ENCODE results near the gene CALR.
A peak's percentile ranks its signal among the peaks of the same experiment; 100 is the strongest.
"Not testable (repeated sequence)": the region's sequence is repeated elsewhere in the genome, so short reads cannot be mapped to it uniquely, and the experiment has no call there.

CALR gene

DNA sequence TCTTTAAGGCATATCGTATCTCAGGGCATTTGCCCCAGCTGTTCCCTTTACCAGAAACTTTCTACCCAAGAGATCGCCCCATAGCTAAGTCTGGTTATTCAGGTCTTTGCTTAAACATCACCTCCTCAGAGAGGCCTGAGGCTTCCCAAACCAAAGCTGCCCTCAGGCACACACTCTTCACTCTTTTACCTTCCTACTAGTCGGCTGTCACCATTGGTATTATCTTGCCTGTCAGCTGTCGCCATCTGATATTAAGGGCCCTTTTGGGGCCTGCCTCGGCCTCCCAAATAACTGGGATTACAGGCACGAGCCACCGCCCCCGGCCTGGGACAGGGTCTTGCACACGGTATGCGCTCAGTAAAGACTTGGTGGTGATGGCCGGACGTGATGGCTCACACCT, 17.6 kb downstream of the CALR start:
- Histone ChIP-seq H3K27ac (replicated peaks) (peak overlapping the region; percentile 86), H3K4me3 (replicated peaks; ENCODE audit: insufficient read depth, low read length) (peak overlapping the region; percentile 89), H3K27me3 (ENCODE audit: insufficient read depth, poor library complexity, severe bottlenecking) (no peaks in the 10 kb centered on the region)
- no peak for DNase-seq (ENCODE audit: low read depth in 1 of 2, low spot score in 1 of 2)
- TF ChIP-seq POLR2AphosphoS5 (IDR thresholded peaks at IDR 0.05; ENCODE audit: low read depth) (no peak), SPI1 (IDR thresholded peaks at IDR 0.05; ENCODE audit: borderline replicate concordance, low read depth) (no peak), GABPA (IDR thresholded peaks at IDR 0.05; ENCODE audit: low read depth) (no peak), REST (IDR thresholded peaks at IDR 0.05; ENCODE audit: insufficient replicate concordance, low read depth) (no peak)
- TF ChIP-seq, protein P1, sequence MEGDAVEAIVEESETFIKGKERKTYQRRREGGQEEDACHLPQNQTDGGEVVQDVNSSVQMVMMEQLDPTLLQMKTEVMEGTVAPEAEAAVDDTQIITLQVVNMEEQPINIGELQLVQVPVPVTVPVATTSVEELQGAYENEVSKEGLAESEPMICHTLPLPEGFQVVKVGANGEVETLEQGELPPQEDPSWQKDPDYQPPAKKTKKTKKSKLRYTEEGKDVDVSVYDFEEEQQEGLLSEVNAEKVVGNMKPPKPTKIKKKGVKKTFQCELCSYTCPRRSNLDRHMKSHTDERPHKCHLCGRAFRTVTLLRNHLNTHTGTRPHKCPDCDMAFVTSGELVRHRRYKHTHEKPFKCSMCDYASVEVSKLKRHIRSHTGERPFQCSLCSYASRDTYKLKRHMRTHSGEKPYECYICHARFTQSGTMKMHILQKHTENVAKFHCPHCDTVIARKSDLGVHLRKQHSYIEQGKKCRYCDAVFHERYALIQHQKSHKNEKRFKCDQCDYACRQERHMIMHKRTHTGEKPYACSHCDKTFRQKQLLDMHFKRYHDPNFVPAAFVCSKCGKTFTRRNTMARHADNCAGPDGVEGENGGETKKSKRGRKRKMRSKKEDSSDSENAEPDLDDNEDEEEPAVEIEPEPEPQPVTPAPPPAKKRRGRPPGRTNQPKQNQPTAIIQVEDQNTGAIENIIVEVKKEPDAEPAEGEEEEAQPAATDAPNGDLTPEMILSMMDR (IDR thresholded peaks at IDR 0.05; ENCODE audit: insufficient read depth, low read length): no peak

DNA sequence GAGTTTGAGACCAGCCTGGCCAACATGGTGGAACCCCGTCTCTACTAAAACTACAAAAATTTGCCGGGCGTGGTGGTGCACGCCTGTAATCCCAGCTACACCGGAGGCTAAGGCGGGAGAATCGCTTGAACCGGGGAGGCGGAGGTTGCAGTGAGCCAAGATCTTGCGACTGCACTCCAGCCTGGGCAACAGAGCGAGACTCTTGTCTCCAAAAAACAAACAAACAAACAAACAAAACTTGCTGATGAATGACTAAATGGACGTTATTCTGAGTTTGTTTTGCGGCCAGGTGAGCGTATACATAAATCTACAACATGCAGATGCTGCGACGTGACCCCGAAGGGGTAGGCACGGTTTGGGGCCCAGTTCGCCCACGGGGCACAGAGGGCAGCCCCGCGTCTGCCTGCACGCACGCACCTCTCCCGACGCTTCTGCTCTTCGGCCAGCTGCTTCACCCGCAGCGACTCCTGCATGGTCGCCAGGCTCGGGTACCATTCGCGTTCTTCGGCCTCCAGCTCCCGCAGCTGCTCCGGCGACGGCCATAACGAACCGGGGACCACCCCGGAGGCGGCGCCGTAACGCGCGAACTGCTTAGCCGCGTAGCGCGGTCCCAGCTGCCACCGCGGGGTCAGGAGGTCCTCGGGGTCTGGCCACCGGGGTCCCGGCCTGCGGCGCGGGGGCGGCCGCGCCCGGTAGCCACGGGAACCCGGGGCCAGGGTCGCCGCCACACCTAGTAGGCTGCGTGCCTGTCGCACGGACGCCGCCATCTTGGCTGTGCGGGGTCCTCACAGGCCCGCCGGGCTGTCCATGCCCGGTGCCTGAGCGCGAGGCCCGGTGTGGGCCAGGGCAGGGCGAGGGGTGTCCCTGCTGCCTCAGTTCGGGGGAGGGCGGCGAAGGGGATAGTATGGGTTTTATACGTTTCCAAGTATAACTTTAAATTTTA, 18.3 kb downstream of the CALR start, which contains the start of gene GADD45GIP1:
GADD45GIP1 (minus strand) TSS at position 778 of the 943 bp plus-strand sequence; CDS start at position 767, 11 bp downstream.
- peak in 1 of 2 experiments; percentile 86 for DNase-seq (ENCODE audit: low read depth in 1 of 2, low spot score in 1 of 2)
- peak; percentile 90 for TF ChIP-seq POLR2AphosphoS5 (IDR thresholded peaks at IDR 0.05; ENCODE audit: low read depth)
- peak; percentile 72 for TF ChIP-seq REST (IDR thresholded peaks at IDR 0.05; ENCODE audit: insufficient replicate concordance, low read depth)
- TF ChIP-seq, protein P1 (IDR thresholded peaks at IDR 0.05; ENCODE audit: insufficient read depth, low read length): no peak
- Histone ChIP-seq H3K4me3 (replicated peaks; ENCODE audit: insufficient read depth, low read length) (peak within 1 kb of the TSS; percentile 89), H3K27ac (replicated peaks) (peak within 1 kb of the TSS; percentile 86), H3K27me3 (ENCODE audit: insufficient read depth, poor library complexity, severe bottlenecking) (no peaks in the 10 kb centered on the region)

DNA sequence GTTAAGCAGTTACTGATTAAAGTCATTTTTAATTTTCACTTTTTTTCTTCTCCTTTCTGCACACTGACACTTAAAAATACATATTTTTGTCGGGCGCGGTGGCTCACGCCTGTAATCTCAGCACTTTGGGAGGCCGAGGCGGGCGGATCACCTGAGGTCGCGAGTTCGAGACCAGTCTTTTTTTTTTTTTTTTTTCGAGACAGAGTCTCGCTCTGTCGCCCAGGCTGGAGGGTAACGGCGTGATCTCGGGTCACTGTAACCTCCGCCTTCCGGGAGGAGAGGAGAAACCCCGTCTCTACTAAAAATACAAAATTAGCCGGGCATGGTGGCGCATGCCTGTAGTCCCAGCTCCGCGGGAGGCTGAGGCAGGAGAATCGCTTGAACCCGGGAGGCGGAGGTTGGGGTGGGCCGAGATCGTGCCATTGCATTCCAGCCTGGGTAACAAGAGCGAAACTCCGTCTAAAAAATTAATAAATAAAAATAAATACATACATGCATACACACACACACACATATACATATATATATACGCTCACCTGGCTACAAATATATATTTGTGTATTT, 19.1 kb downstream of the CALR start:
- peak overlapping the region; percentile 89 for H3K4me3 ChIP-seq (replicated peaks; ENCODE audit: insufficient read depth, low read length)
- not testable (repeated sequence) for H3K27me3 ChIP-seq (ENCODE audit: insufficient read depth, poor library complexity, severe bottlenecking); DNase-seq (ENCODE audit: low read depth in 1 of 2, low spot score in 1 of 2)
- peak overlapping the region; percentile 86 for H3K27ac ChIP-seq (replicated peaks)

- Histone ChIP-seq H3K27me3 (ENCODE audit: insufficient read depth, poor library complexity, severe bottlenecking) (no peaks in the 10 kb centered on the region), H3K4me3 (replicated peaks; ENCODE audit: insufficient read depth, low read length) (no peak overlapping the region), H3K27ac (replicated peaks) (no peak overlapping the region)
- no peak for DNase-seq (ENCODE audit: low read depth in 1 of 2, low spot score in 1 of 2)
- TF ChIP-seq GABPA (IDR thresholded peaks at IDR 0.05; ENCODE audit: low read depth) (no peak), SPI1 (IDR thresholded peaks at IDR 0.05; ENCODE audit: borderline replicate concordance, low read depth) (no peak), POLR2AphosphoS5 (IDR thresholded peaks at IDR 0.05; ENCODE audit: low read depth) (no peak), REST (IDR thresholded peaks at IDR 0.05; ENCODE audit: insufficient replicate concordance, low read depth) (no peak)
- TF ChIP-seq, protein P1 (IDR thresholded peaks at IDR 0.05; ENCODE audit: insufficient read depth, low read length): no peak
Measured at GRCh38 chr19:12959481-12959880, 21.1 kb downstream of the CALR start.

Measured in HL-60 (cell line).